GM23338 (cell line): ENCODE measurements around the gene UCKL1. TPM values are rescaled to one million over a fixed set of nuclear protein-coding genes. Genes with fewer than 3 reads are reported as not detected.

Source experiments
- ATAC-seq: fragments of 200-7000 bp; cut with Tn5 transposase; 3 replicates; pipeline ENCODE4 v1.9.1; 2020
- DNase-seq: peaks from one replicate; pipeline ENCODE4 v3.0.0-alpha.2; 2015; ENCODE audit warnings: low spot score
- H2AFZ ChIP-seq: fragments of 200-600 bp; sonication (generic); 2 replicates; pipeline ENCODE4 v1.8.0; 2016; ENCODE audit warnings: antibody characterized with exemption, mild to moderate bottlenecking, moderate library complexity
- H3F3A ChIP-seq: fragments of 200-600 bp; sonication (generic); replicated peaks from 2 replicates; pipeline ENCODE4 v1.8.0; 2017; ENCODE audit warnings: antibody characterized with exemption, mixed run types, low read depth
- H3K27ac ChIP-seq: fragments of 200-600 bp; sonication (generic); 2 replicates; pipeline ENCODE4 v1.6.1; 2016; ENCODE audit warnings: low read depth
- H3K27me3 ChIP-seq: fragments of 200-600 bp; sonication (generic); 2 replicates; pipeline ENCODE4 v1.8.0; 2016; ENCODE audit warnings: mild to moderate bottlenecking, mixed run types, moderate library complexity; ENCODE audit not compliant: insufficient read depth
- H3K36me3 ChIP-seq: fragments of 200-600 bp; sonication (generic); 2 replicates; pipeline ENCODE4 v1.8.0; 2016; ENCODE audit warnings: mild to moderate bottlenecking; ENCODE audit not compliant: insufficient read depth
- H3K4me1 ChIP-seq: fragments of 200-600 bp; sonication (generic); 2 replicates; pipeline ENCODE4 v1.8.0; 2016; ENCODE audit warnings: mild to moderate bottlenecking, moderate library complexity; ENCODE audit not compliant: insufficient read depth
- H3K4me2 ChIP-seq: fragments of 200-600 bp; sonication (generic); 2 replicates; pipeline ENCODE4 v1.7.1; 2017; ENCODE audit warnings: mixed run types
- H3K4me3 ChIP-seq: fragments of 200-600 bp; sonication (generic); 2 replicates; pipeline ENCODE4 v1.6.1; 2016; ENCODE audit warnings: mixed run types
- H3K79me2 ChIP-seq: fragments of 200-600 bp; sonication (generic); replicated peaks from 2 replicates; pipeline ENCODE4 v1.8.0; 2017; ENCODE audit warnings: mild to moderate bottlenecking; ENCODE audit not compliant: insufficient read depth
- H3K9me2 ChIP-seq: fragments of 200-600 bp; sonication (generic); 2 replicates; pipeline ENCODE4 v1.8.0; 2017; ENCODE audit not compliant: insufficient read depth
- H4K20me1 ChIP-seq: fragments of 200-600 bp; sonication (generic); replicated peaks from 2 replicates; pipeline ENCODE4 v1.8.0; 2017; ENCODE audit warnings: mild to moderate bottlenecking; ENCODE audit not compliant: insufficient read depth
- H3K27ac Mint-ChIP-seq: 2 replicates; pipeline ENCODE4 v1.8.0; 2020; ENCODE audit warnings: inconsistent platforms, mild to moderate bottlenecking, moderate library complexity, mixed read lengths
- H3K27me3 Mint-ChIP-seq: 3 replicates; pipeline ENCODE4 v1.8.0; 2022; ENCODE audit warnings: low read depth, mild to moderate bottlenecking, moderate library complexity, mixed read lengths, inconsistent platforms; ENCODE audit not compliant: insufficient read depth, poor library complexity
- H3K36me3 Mint-ChIP-seq: 3 replicates; pipeline ENCODE4 v1.8.0; 2021; ENCODE audit warnings: low read depth, mild to moderate bottlenecking, inconsistent platforms, moderate library complexity, mixed read lengths
- H3K4me1 Mint-ChIP-seq: 3 replicates; pipeline ENCODE4 v1.8.0; 2020; ENCODE audit warnings: mild to moderate bottlenecking, inconsistent platforms, mixed read lengths
- H3K4me3 Mint-ChIP-seq: 3 replicates; pipeline ENCODE4 v1.8.0; 2021; ENCODE audit warnings: moderate library complexity, mild to moderate bottlenecking, inconsistent platforms, mixed read lengths
- H3K9me3 Mint-ChIP-seq: 3 replicates; pipeline ENCODE4 v1.8.0; 2020; ENCODE audit warnings: moderate library complexity, mild to moderate bottlenecking, inconsistent platforms, mixed read lengths
- CTCF ChIP-seq, 2 experiments: fragments of 200-600 bp in 1 of 2; sonication (generic) in 1 of 2; conservative IDR thresholded peaks; 2 replicates each; pipeline versions ENCODE4 v1.5.1 to v1.6.1; 2016 to 2017; ENCODE audit warnings: antibody characterized with exemption in 2 of 2, low read depth in 2 of 2, mild to moderate bottlenecking in 2 of 2, moderate library complexity in 1 of 2
- ETS1 ChIP-seq: IDR thresholded peaks from 2 replicates; pipeline ENCODE4 v1.6.1; 2016; ENCODE audit warnings: antibody characterized with exemption
- EZH2 ChIP-seq: fragments of 200-600 bp; sonication (generic); IDR thresholded peaks from one replicate; pipeline ENCODE4 v1.8.0; 2017; ENCODE audit warnings: antibody characterized with exemption, mild to moderate bottlenecking, low read depth; ENCODE audit not compliant: unreplicated experiment
- EZH2phosphoT487 ChIP-seq: fragments of 200-600 bp; sonication (generic); IDR thresholded peaks from one replicate; pipeline ENCODE4 v1.8.1; 2018; ENCODE audit warnings: antibody characterized with exemption; ENCODE audit not compliant: unreplicated experiment
- JUNB ChIP-seq: IDR thresholded peaks from one replicate; pipeline ENCODE4 v1.6.1; 2016; ENCODE audit warnings: antibody characterized with exemption; ENCODE audit not compliant: unreplicated experiment
- NANOG ChIP-seq: IDR thresholded peaks from 2 replicates; pipeline ENCODE4 v1.6.1; 2016; ENCODE audit warnings: antibody characterized with exemption, borderline replicate concordance
- POLR2AphosphoS5 ChIP-seq: IDR thresholded peaks from 2 replicates; pipeline ENCODE4 v1.6.1; 2016; ENCODE audit warnings: antibody characterized with exemption, low read depth
- STAT1 ChIP-seq: IDR thresholded peaks from one replicate; pipeline ENCODE4 v1.6.1; 2016; ENCODE audit warnings: antibody characterized with exemption; ENCODE audit not compliant: unreplicated experiment
- ZNF114 ChIP-seq: fragments of 250-450 bp; sonication (Bioruptor Pico); IDR thresholded peaks from 2 replicates; pipeline ENCODE4 v1.5.0; 2020; ENCODE audit warnings: mild to moderate bottlenecking, moderate library complexity
- ZNF331 ChIP-seq: fragments of 250-450 bp; sonication (Bioruptor Pico); IDR thresholded peaks from 2 replicates; pipeline ENCODE4 v1.5.0; 2020; ENCODE audit warnings: low read depth, mild to moderate bottlenecking, moderate library complexity
- polyA plus RNA-seq: library from polyadenylated mRNA; unstranded; fragments of >200 nt; fragmentation: Nextera tagmentation; extraction: Ambion mirVana; gene quantifications from 2 replicates; pipeline ENCODE4 v1.2.1, GENCODE V29; 2016
- total RNA-seq: library from RNA; depleted of rRNA; stranded (reverse); fragments of >200 nt; shearing (Covaris generic); gene quantifications from 2 replicates; pipeline ENCODE4 v1.2.3, GENCODE V29; 2014
- TF ChIP-seq, protein P1 (sequence below): IDR thresholded peaks from one replicate; pipeline ENCODE4 v1.6.1; 2018; ENCODE audit warnings: antibody characterized with exemption; ENCODE audit not compliant: unreplicated experiment

The UCKL1 gene
- total and polyA plus RNA-seq, 2 experiments from 2014 or later, result 56.8 to 82.5 TPM

DNA sequence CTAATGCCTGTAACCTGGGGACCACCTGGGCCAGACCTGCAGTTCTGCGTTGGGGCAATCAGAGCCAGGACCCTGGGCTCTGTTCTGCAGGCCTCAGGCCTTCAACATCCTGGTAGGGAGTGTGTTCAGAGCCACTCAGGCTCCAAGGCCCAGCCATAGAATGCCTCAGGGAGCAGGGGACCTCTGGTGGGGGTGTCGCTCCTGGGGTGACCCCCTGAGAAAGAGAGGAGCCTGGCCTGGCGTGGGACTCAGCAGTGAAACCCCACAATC, 12.5 kb downstream of the UCKL1 start:
- ATAC-seq (no peak), DNase-seq (no peak)
- Histone ChIP-seq H3K27ac (peak overlapping the region; percentile 79), H3K27me3 (no peaks in the 10 kb centered on the region), H3F3A (peaks cover 36% of the 10 kb centered on the region), H3K9me2 (no peaks in the 10 kb centered on the region), H2AFZ (no peak overlapping the region), H3K4me3 (no peak overlapping the region), H3K4me2 (no peak overlapping the region), H3K36me3 (no peaks in the 10 kb centered on the region), H3K4me1 (peaks cover 12% of the 10 kb centered on the region; the same call in 1 of the 2 replicates), H4K20me1 (peaks cover 10% of the 10 kb centered on the region), H3K79me2 (peaks cover 20% of the 10 kb centered on the region)
- Mint-ChIP-seq H3K9me3 (peaks cover 7% of the 10 kb centered on the region; the same call in 1 of the 3 replicates), H3K4me1 (peaks cover 10% of the 10 kb centered on the region), H3K27ac (no peak overlapping the region), H3K36me3 (peaks cover 23% of the 10 kb centered on the region), H3K4me3 (no peak overlapping the region), H3K27me3 (peaks cover 29% of the 10 kb centered on the region)
- TF ChIP-seq JUNB, result no peak
- no peak for TF ChIP-seq NANOG
- no peak for TF ChIP-seq ETS1
- TF ChIP-seq ZNF331 (CRISPR knock-in tag), result no peak
- TF ChIP-seq CTCF (conservative IDR thresholded peaks at IDR 0.05; ENCODE audit: low read depth in 2 of 2), result no peak
- no peak for TF ChIP-seq EZH2
- no peak for TF ChIP-seq POLR2AphosphoS5

DNA sequence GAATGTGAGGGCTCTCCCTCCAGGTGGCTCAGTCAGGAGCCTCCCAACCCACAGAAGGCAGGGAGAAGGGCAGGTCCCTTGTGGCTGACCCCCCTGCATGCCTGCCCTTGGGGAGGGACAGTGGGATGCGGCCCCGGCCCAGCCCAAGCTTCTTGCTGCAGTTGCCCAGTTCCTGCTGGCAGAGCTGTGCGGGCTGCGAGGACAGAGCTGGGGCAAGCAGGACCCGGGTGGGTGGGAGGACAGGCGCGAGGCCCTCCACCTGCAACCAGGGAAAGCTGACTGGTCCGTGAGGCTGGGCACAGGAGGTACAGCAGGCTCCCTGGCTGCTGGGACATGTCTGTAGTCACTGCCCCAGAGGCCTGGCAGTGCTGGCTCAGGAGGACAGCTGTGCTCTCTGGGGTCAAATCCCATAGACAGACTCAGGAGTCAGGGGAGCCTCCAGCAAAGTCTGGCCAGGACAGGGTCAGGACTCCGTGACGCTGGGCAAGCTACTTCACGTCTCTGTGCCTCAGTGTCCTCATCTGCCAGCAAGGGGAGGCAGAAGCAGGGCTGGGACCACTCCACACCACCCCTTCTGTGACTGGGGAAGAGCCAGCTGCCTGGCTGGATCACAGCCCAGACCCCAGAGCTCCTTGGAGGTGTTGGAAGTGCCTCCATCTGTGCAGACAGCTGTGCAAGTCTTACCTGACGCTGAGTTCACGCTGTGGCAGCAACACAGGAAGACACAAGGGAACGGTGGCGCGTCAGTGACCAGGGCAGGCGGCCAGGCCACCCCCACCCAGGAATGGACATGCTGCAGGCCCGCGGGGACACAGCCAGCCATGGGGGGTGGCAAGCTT, 13.0 kb downstream of the UCKL1 start:
- peak overlapping the region; percentile 73 for H3K4me2 ChIP-seq
- no peak for ATAC-seq
- TF ChIP-seq ETS1, result no peak
- TF ChIP-seq ZNF114 (CRISPR knock-in tag), result no peak
- no peak for TF ChIP-seq EZH2phosphoT487
- no peak for TF ChIP-seq JUNB
- no peak for TF ChIP-seq STAT1
- TF ChIP-seq EZH2, result no peak
- TF ChIP-seq, protein P1, sequence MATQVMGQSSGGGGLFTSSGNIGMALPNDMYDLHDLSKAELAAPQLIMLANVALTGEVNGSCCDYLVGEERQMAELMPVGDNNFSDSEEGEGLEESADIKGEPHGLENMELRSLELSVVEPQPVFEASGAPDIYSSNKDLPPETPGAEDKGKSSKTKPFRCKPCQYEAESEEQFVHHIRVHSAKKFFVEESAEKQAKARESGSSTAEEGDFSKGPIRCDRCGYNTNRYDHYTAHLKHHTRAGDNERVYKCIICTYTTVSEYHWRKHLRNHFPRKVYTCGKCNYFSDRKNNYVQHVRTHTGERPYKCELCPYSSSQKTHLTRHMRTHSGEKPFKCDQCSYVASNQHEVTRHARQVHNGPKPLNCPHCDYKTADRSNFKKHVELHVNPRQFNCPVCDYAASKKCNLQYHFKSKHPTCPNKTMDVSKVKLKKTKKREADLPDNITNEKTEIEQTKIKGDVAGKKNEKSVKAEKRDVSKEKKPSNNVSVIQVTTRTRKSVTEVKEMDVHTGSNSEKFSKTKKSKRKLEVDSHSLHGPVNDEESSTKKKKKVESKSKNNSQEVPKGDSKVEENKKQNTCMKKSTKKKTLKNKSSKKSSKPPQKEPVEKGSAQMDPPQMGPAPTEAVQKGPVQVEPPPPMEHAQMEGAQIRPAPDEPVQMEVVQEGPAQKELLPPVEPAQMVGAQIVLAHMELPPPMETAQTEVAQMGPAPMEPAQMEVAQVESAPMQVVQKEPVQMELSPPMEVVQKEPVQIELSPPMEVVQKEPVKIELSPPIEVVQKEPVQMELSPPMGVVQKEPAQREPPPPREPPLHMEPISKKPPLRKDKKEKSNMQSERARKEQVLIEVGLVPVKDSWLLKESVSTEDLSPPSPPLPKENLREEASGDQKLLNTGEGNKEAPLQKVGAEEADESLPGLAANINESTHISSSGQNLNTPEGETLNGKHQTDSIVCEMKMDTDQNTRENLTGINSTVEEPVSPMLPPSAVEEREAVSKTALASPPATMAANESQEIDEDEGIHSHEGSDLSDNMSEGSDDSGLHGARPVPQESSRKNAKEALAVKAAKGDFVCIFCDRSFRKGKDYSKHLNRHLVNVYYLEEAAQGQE, result no peak

More for the DNA sequence above, 13.0 kb downstream of the UCKL1 start:
- Mint-ChIP-seq H3K27ac (0 out of 2 replicates have a peak overlapping the region, but pooled peaks have one; percentile 96), H3K4me1 (peaks cover 5% of the 10 kb centered on the region), H3K9me3 (peaks cover 1% of the 10 kb centered on the region; the same call in 1 of the 3 replicates), H3K4me3 (no peak overlapping the region), H3K36me3 (peaks cover 21% of the 10 kb centered on the region), H3K27me3 (peaks cover 27% of the 10 kb centered on the region)
- Histone ChIP-seq H3K36me3 (no peaks in the 10 kb centered on the region), H3K27ac (peak overlapping the region; percentile 96), H3K27me3 (no peaks in the 10 kb centered on the region), H3K4me1 (peaks cover 10% of the 10 kb centered on the region; the same call in 1 of the 2 replicates), H3K9me2 (no peaks in the 10 kb centered on the region), H4K20me1 (peaks cover 8% of the 10 kb centered on the region), H2AFZ (no peak overlapping the region), H3F3A (peaks cover 34% of the 10 kb centered on the region), H3K79me2 (peaks cover 17% of the 10 kb centered on the region), H3K4me3 (peak overlapping the region; percentile 46; the same call in 1 of the 2 replicates)
- DNase-seq, result no peak
